GM11168 (cell line): ENCODE results near the gene RYR3.

ENCODE experiments used
- in situ Hi-C: fragments of 300-500 bp; cut with MboI; formaldehyde crosslinking; loops from one replicate; pipeline ENCODE4 v1.12.0; 2022; ENCODE audit warnings: low sequenced_read_pairs; ENCODE audit not compliant: unreplicated experiment

RYR3 gene

DNA sequence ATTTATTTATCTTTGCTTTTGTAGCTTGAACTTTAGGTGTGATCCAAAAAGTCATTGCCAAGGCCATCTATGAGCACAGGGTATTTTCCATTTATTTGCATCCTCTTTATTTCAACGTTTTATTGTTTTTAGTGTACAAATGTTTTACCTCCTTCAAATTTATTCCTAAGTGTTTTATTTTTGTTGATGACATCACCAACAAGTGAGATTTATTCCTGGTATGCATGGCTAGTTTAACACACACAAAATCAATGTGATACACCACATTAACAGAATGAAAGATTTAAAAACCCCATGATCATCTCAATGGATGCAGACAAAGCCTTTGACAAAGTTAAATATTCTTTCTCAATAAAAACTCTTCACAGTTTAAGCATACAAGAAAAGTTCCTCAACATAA, 591.3 kb downstream of the RYR3 start:
- in situ Hi-C loops, result no loop called here

DNA sequence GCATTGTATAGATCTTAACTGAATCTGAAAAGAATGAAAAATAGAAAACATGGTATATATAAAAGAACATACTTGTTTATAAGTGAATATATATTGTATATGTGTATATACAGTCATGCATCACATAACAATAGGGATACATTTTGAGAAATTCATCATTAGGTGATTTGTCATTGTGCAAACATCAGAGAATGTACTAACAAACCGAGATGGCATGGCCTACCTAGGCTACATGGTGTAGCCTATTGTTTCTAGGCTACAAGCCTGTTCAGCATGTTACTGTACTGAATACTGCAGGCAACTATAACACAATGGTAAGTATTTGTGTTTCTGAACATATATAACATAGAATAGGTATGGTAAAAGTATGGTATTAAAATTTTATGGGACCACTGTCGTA, 592.9 kb downstream of the RYR3 start:
- in situ Hi-C loops, result no loop called here

DNA sequence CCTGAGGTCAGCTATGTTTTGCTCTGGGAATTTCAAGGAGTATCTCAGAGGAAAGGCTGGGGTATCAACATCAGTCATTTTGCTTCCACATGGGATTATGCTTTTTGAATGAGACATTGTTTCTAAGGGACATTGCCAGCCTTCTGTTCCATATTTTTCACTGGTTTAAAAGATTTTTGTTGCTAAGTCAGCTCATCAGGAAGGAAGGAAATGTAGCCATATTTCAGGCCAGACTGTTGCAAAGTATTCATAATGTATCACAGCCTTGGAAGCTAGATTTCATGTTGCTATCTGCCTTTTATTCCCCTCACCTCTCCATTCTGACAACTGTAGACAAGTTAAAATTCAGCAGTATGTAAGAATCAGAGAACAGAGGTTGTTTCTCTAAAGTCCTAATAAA, 596.6 kb downstream of the RYR3 start:
- in situ Hi-C loops, result no loop called here

DNA sequence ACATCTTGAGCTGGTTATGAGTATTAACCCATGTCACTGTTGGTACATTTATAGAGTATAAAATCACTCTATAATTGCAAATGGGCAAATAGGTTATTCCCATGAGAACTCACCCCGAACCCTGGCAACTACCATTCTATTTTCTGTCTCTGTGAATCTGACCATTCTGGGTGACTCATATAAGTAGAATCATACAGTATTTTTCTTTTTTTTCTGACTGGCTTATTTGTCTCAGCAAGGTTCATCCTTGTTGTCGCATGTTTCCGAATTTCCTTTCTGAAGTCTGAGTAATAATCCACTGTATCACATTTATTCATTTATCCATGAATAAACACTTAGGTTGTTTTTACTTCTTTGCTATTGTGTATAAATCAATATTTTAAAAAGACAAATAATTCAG, 597.6 kb downstream of the RYR3 start:
- in situ Hi-C loops, result no loop called here

DNA sequence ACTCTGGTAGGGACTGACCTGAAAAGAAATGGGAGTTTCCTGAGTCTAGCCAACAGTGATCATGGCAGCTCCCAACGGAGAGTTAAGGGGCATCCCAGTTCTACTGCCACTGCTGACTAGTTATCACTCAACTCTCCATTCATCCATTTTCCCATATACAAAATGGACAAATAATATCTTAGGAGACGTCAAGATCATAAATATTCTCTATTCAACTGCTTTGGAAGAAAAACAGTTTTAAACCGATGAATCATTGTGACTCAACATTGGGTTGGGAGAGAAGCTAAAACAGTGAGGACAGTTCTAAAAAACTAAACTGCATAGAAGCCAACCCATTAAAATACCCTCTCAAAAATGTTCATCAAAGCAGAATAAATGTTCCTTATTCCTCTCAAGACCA, 600.0 kb downstream of the RYR3 start:
- in situ Hi-C loops, result no loop called here

DNA sequence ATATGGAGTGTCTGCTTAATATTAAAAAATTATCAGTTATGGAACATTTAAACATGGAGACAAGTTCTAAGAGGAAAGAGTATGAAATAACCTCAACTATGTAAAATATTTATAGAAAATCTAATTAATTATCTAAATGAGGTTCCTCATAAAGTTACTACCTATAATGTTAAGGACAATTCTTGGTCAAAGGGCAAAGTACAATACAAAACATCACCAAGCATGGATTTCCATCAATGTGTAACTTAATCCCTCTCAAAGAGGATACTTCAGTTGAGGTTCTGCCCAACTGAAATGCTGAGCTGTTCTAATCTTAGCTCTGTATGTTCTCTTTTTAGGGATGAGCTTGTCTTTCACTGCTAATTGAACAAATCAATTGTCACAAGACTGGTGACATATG, 601.6 kb downstream of the RYR3 start:
- in situ Hi-C loops, result no loop called here

DNA sequence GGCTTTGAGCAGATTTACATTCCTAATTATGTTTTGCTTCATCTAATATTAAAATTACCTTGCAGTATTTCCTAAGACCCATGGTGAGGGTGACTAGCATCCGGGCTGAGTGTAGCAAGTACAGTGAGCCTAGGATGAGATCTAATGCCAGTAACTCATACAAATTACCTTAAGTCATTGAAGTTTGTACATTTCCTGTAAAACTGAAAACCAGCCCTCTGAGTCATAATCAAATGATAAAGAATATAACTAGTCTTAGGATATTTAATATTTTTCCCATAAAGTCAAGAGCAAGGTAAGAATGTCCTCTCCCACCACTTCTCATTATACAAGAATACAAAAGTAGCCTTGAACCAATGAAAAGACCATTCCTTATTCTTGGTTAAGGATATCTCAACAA, 602.7 kb downstream of the RYR3 start:
- in situ Hi-C loops, result no loop called here
